Omental fat pad (tissue), 4 donors: Measurements from ENCODE around the gene RPS5. TPM values are rescaled to one million over a fixed set of nuclear protein-coding genes. Genes with fewer than 3 reads are reported as not detected.

Experiments used
- ATAC-seq: fragments of 150-250 bp; one replicate; pipeline ENCODE4 v1.9.1; 2016; ENCODE audit warnings: mild to moderate bottlenecking, moderate library complexity; ENCODE audit not compliant: low FRiP score
- DNase-seq: peaks from one replicate; pipeline ENCODE4 v3.0.0-alpha.2; 2019; ENCODE audit warnings: low spot score
- total RNA-seq, 4 donors: library from RNA; depleted of rRNA; stranded (reverse); fragments of >200 nt; gene quantifications; one replicate each; pipeline ENCODE4 v1.1.0, GENCODE V29; 2016
- TF ChIP-seq, protein P1 (sequence below), 3 donors: fragments of 450-650 bp; IDR thresholded peaks; one replicate each; pipeline ENCODE4 v1.5.1; 2016 to 2017; ENCODE audit warnings: antibody characterized with exemption in 3 of 3, mild to moderate bottlenecking in 3 of 3, moderate library complexity in 2 of 3

RPS5 gene
- total RNA-seq, 4 donors from 2014 or later: 1,379 to 1,993 (median 1,504) TPM

DNA sequence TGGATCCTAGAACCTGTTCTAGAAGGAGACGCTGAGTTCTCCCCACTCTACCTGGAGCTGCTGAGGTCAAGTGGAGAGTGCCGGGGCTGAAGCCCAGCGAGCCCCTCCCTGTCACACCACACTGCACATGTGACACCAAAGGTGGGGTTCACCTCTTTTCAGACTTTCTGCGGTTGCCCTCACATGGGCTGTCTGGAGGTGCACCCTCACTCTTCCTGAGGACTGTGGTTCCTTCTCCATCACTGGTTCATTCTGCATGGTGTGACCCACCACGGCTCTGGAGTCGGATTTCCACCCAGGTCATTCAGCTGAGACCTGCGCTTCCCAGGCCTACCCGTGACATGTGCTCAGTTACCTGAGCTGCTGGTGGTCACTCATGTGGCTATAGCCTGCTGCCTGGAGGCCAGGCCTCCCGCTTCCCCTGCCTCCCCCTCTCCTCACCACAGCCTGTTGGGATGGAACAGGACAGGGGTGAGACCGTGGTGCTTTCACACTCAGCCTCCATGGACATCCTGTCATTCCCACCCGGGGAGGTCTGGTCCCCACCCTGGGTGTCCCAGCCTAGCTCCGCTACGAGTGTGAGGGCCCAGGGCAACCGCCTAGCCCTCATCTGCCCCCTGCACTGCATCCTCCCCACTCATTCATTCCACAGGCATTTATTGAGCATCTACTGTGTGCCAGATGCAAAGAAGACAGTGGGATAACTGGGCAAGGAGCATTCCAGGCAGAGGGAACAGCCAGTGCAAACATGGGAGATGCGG, 33.2 kb upstream of the RPS5 start:
- no peak for ATAC-seq
- TF ChIP-seq, protein P1, sequence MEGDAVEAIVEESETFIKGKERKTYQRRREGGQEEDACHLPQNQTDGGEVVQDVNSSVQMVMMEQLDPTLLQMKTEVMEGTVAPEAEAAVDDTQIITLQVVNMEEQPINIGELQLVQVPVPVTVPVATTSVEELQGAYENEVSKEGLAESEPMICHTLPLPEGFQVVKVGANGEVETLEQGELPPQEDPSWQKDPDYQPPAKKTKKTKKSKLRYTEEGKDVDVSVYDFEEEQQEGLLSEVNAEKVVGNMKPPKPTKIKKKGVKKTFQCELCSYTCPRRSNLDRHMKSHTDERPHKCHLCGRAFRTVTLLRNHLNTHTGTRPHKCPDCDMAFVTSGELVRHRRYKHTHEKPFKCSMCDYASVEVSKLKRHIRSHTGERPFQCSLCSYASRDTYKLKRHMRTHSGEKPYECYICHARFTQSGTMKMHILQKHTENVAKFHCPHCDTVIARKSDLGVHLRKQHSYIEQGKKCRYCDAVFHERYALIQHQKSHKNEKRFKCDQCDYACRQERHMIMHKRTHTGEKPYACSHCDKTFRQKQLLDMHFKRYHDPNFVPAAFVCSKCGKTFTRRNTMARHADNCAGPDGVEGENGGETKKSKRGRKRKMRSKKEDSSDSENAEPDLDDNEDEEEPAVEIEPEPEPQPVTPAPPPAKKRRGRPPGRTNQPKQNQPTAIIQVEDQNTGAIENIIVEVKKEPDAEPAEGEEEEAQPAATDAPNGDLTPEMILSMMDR (IDR thresholded peaks at IDR 0.05): no peak
- DNase-seq: no peak

DNA sequence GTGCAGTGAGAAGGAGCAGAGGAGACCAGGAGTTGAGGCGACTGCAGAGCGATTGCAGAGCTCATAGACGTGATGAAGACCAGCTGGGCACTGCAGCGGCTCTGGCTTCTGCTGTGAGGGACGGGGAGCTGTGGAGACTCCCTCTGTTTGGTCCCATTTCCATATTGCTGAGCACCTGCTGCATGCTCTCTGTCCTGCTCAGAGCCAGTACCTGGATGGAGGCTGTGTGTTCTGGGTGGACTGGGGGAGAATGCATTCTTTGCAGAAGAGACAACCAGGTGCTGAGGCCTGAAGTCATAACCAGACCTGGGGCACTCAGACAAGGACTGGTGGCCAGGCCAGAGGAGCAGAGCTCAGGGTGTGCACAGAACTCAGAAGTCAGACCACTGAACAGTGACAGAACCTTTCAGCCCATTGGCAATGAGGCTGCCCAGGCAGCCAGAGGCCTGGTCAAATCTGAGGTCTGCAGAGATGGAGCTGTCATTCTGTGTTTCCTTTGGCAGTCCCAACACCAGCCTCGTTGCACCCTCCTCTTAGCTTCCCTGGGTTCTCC, 32.5 kb upstream of the RPS5 start:
- DNase-seq (no peak), ATAC-seq (no peak)

DNA sequence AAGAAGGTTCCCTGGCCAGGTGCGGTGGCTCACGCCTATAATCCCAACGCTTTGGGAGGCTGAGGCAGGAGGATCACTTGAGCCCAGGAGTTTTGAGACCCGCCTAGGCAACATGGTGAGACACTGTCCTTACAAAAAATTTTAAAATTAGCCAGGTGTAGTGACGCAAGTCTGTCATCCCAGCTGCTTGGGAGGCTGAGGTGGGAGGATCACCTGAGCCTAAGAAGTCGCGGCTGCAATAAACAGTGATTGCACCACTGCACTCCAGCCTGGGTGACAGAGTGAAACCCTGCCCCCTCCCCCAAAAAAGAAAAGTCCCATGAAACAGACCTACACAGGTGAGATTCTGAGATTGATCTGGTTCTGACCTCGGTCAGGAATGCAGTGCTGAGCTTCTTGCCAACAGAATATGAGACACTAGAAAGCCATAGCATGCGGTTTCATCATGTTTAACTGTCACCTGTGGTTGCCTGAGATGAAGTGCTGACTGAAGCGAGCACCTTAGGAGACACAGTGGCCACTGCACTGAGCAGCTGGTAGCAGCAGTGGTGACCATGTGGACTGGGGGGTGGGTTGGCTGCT, 31.8 kb upstream of the RPS5 start:
- TF ChIP-seq, protein P1 (IDR thresholded peaks at IDR 0.05): no peak
- DNase-seq: no peak
- no peak for ATAC-seq

More for the DNA sequence above, 32.5 kb upstream of the RPS5 start:
- TF ChIP-seq, protein P1 (IDR thresholded peaks at IDR 0.05): no peak

DNA sequence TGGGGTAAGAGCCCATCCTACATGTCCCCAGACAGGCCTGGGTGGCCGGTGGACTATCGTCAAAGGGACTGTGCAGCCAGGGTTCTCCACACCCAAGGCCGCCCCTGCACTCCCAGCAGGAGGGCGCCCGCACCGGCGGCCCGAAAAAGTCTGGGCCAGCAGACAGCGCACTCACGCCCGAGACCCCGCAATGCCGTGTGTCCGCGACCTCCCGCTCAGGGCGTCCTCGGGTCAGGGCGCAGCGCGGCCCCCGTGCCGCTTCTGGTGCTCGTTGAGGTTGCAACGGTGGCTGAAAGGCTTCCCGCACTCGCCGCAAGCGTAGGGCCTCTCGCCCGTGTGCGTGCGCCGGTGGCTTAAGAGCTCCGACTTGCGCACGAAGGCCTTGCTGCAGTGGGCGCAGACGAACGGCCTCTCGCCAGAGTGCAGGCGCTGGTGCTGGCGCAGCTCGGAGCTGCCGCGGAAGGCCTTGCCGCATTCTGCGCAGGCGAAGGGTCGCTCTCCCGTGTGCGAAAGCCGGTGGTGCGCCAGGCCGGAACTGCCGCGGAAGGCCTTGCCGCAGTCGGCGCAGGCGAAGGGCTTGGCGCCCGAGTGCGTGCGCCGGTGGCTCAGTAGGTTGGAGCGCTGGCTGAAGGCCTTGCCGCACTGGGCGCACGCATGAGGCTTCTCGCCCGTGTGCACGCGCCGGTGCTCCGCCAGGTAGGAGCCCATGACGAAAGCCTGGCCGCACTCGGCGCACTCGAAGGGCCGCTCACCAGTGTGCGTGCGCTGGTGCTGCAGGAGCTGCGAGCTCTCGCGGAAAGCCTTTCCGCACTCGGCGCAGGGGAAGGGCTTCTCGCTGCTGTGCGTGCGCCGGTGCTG, 30.9 kb upstream of the RPS5 start:
- TF ChIP-seq, protein P1 (IDR thresholded peaks at IDR 0.05): no peak
- DNase-seq (no peak), ATAC-seq (no peak)

GRCh38 chr19:58356766-58357480, 30.1 kb upstream of the RPS5 start:
- TF ChIP-seq, protein P1 (IDR thresholded peaks at IDR 0.05): no peak
- ATAC-seq (no peak), DNase-seq (no peak)

DNA sequence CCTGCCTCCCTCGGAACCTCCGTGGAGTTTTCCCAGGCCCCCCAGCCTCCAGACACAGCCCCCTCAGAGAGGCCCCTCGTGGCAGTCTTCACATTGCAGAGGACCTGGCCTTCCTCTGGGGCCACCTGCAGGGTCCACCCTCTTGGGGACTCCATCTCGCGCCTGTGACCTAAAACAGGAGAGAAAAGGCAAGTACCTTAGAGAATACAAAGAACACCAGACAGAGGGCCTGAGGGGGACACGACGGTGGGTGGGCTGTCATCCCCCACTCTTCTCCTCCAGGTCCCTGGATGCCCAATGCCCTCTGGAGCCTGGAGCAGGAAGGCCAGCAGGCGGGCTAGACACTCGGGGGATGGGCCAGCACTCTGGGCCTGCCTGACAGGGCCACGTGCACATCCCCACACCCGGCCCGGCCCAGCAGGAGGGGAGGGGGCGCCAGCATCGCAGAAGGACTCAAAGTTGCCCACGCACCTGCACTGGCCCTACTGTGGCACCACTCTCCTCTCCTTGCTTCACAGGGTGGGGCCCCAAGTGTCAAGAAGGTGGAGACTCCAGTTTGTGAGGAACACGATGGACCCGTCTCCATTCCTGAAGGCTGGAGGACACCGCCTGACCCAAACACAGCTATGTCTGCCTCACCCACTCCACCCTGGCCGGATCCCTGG, 29.5 kb upstream of the RPS5 start:
- ATAC-seq: no peak
- DNase-seq: no peak
- TF ChIP-seq, protein P1 (IDR thresholded peaks at IDR 0.05): no peak
